Endothelial cell of hepatic sinusoid (primary cell): ENCODE data around the gene HES6.

Source experiments
- in situ Hi-C: cut with HindIII; loops from 2 replicates; pipeline ENCODE4 v1.10.0; 2017; ENCODE audit warnings: low sequenced_read_pairs

Gene HES6

GRCh38 chr2:238239863-238240756, at the start of gene HES6:
Gene HES6 (minus strand): TSS chr2:238240038. CDS start chr2:238239905, 133 bp downstream.
- in situ Hi-C loops, result no loop called here

- in situ Hi-C loops, result no loop called here
Observed at GRCh38 chr2:238289574-238289973, 49.7 kb upstream of the HES6 start.

- in situ Hi-C loops, result no loop called here
Observed at GRCh38 chr2:238288650-238289573, 49.1 kb upstream of the HES6 start.

- in situ Hi-C loops, result no loop called here
Observed at GRCh38 chr2:238287737-238288649, 48.2 kb upstream of the HES6 start, which contains the start of gene PER2. Gene PER2 (minus strand): TSS chr2:238288610. CDS start chr2:238277936, 10,674 bp downstream.

GRCh38 chr2:238286987-238287736, 47.3 kb upstream of the HES6 start:
- in situ Hi-C loops, result no loop called here

GRCh38 chr2:238286551-238286950, 46.7 kb upstream of the HES6 start:
- in situ Hi-C loops, result no loop called here

- in situ Hi-C loops, result no loop called here
Observed at GRCh38 chr2:238286095-238286494, 46.3 kb upstream of the HES6 start.

- in situ Hi-C loops, result no loop called here
Observed at GRCh38 chr2:238285653-238286082, 45.8 kb upstream of the HES6 start.

GRCh38 chr2:238284802-238285515, 45.1 kb upstream of the HES6 start:
- in situ Hi-C loops, result no loop called here

GRCh38 chr2:238282861-238283738, 43.3 kb upstream of the HES6 start:
- in situ Hi-C loops, result no loop called here

GRCh38 chr2:238281826-238282480, 42.1 kb upstream of the HES6 start:
- in situ Hi-C loops, result no loop called here

GRCh38 chr2:238280083-238280825, 40.4 kb upstream of the HES6 start:
- in situ Hi-C loops, result no loop called here

- in situ Hi-C loops, result no loop called here
Observed at GRCh38 chr2:238279324-238279682, 39.5 kb upstream of the HES6 start.

GRCh38 chr2:238278626-238279323, 38.9 kb upstream of the HES6 start:
- in situ Hi-C loops, result no loop called here

- in situ Hi-C loops, result no loop called here
Observed at GRCh38 chr2:238277695-238278094, 37.9 kb upstream of the HES6 start.

- in situ Hi-C loops, result no loop called here
Observed at GRCh38 chr2:238274152-238274865, 34.5 kb upstream of the HES6 start.
